Progenitor cell of endocrine pancreas (in vitro differentiated cells): Measurements from ENCODE around the gene CFAP74. TPM values are rescaled to one million over a fixed set of nuclear protein-coding genes. Genes with fewer than 3 reads are reported as not detected.

Source experiments
- DNase-seq: peaks from one replicate; pipeline ENCODE4 v3.0.0; 2021; ENCODE audit warnings: low spot score; ENCODE audit not compliant: unreplicated experiment
- H3K27ac Mint-ChIP-seq: 2 replicates; pipeline ENCODE4 v1.8.0; 2021; ENCODE audit warnings: mild to moderate bottlenecking, moderate library complexity, mixed read lengths
- H3K27me3 Mint-ChIP-seq: 2 replicates; pipeline ENCODE4 v1.8.0; 2021; ENCODE audit warnings: mixed read lengths
- H3K36me3 Mint-ChIP-seq: 2 replicates; pipeline ENCODE4 v1.8.0; 2022; ENCODE audit warnings: mixed read lengths; ENCODE audit not compliant: insufficient read depth
- H3K4me1 Mint-ChIP-seq: 2 replicates; pipeline ENCODE4 v1.8.0; 2021; ENCODE audit warnings: low read depth, mixed read lengths
- H3K4me3 Mint-ChIP-seq: 2 replicates; pipeline ENCODE4 v1.8.0; 2021; ENCODE audit warnings: low read depth, mild to moderate bottlenecking, moderate library complexity, mixed read lengths
- H3K9me3 Mint-ChIP-seq: 2 replicates; pipeline ENCODE4 v1.8.0; 2021; ENCODE audit warnings: low read depth, mixed read lengths
- total RNA-seq: library from RNA; stranded (reverse); gene quantifications from 2 replicates; pipeline ENCODE4 v1.2.1, GENCODE V29; 2021
- TF ChIP-seq, protein P1 (sequence below): fragments of 200-600 bp; sonication (generic); IDR thresholded peaks from one replicate; pipeline ENCODE4 v1.5.0; 2021; ENCODE audit warnings: antibody characterized with exemption, mild to moderate bottlenecking; ENCODE audit not compliant: unreplicated experiment

The CFAP74 gene
- total RNA-seq, 1 donor from 2014 or later, result 0.93 TPM

DNA sequence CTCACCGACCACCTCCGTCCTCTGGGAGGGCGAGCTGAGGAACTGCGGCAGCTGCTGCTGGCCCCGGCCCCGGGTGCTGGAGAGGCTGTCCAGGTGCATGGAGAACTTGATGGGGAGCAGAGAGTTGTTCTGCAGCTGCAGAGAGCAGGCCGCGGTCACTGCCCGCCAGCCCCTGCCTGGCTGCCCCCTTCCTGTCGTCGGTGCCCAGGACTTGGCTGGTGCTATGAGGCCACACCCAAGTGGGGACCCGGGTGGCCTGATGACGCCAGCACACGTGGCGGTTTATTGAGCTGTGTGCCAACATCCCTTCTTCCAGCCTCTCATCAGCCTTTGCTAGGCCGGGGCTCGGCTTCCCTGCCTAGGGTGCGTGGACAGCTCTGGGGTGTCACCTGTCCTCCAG lies 79.2 kb downstream of the CFAP74 start:
- Mint-ChIP-seq H3K27me3 (no peaks in the 10 kb centered on the region), H3K36me3 (no peaks in the 10 kb centered on the region), H3K4me1 (no peaks in the 10 kb centered on the region), H3K4me3 (no peak overlapping the region), H3K27ac (no peak overlapping the region), H3K9me3 (no peaks in the 10 kb centered on the region)
- DNase-seq, result no peak
- TF ChIP-seq, protein P1, sequence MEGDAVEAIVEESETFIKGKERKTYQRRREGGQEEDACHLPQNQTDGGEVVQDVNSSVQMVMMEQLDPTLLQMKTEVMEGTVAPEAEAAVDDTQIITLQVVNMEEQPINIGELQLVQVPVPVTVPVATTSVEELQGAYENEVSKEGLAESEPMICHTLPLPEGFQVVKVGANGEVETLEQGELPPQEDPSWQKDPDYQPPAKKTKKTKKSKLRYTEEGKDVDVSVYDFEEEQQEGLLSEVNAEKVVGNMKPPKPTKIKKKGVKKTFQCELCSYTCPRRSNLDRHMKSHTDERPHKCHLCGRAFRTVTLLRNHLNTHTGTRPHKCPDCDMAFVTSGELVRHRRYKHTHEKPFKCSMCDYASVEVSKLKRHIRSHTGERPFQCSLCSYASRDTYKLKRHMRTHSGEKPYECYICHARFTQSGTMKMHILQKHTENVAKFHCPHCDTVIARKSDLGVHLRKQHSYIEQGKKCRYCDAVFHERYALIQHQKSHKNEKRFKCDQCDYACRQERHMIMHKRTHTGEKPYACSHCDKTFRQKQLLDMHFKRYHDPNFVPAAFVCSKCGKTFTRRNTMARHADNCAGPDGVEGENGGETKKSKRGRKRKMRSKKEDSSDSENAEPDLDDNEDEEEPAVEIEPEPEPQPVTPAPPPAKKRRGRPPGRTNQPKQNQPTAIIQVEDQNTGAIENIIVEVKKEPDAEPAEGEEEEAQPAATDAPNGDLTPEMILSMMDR, result no peak

DNA sequence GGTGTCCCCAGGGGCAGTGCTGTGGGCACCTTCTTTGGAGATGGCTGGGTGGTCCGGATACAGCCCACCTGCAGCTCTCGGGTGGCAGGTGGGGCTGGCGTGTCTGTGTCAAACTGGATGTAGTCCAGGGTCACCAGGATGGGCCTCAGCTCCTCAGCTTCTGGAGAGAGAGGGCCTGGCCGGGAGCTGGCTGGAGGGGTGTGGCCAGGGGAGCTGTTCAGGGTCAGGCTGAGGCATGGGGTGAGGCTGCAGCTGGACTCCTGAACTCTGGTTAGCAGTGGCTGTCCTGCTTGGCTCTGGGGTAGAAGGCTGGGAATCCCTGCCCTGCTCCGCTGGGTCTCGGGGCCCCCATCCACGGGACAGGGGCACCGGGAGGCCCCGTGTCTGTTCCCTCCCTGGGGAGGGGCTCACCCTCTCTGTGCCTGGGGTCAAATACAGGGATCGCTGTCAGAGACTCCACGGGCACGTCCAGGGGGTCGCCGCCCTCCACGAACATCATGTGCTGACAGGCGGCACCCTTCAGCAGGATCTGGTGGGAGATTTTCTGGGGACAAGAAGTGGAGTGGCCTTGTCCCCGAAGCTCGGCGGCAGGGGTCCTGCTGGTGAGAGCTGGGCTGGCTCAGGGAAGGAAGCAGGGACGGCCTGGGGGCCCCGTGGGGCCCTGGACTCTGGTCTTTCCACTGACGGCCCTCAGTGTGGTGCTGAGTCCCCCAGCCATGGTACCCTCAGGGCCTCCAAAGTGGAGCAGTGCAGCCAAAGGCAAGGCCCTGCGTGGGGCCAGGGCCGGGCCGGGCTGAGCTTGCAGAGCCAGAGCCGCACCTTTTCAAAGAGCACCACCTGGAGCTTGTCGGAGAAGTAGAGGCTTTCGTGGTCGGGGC lies 80.4 kb downstream of the CFAP74 start:
- peaks cover 1% of the 10 kb centered on the region for H3K27me3 Mint-ChIP-seq
- TF ChIP-seq, protein P1, result no peak
- DNase-seq, result no peak
- no peak overlapping the region for H3K27ac Mint-ChIP-seq
- H3K4me1 Mint-ChIP-seq, result no peaks in the 10 kb centered on the region
- no peaks in the 10 kb centered on the region for H3K36me3 Mint-ChIP-seq
- no peaks in the 10 kb centered on the region for H3K9me3 Mint-ChIP-seq
- no peak overlapping the region for H3K4me3 Mint-ChIP-seq

DNA sequence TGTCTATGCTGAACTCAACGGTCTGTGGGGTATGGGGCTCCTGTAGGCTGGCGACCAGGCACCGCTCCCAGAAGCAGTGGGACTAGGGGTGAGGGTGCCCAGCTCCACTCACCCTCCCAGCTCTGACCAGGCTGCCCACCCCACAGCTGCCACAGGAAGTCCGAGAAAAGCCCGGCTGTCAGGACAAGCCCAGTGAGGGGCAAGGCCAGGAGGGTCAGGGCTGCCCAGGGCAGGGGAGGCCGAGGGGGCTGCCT lies 81.0 kb downstream of the CFAP74 start:
- no peaks in the 10 kb centered on the region for H3K36me3 Mint-ChIP-seq

DNA sequence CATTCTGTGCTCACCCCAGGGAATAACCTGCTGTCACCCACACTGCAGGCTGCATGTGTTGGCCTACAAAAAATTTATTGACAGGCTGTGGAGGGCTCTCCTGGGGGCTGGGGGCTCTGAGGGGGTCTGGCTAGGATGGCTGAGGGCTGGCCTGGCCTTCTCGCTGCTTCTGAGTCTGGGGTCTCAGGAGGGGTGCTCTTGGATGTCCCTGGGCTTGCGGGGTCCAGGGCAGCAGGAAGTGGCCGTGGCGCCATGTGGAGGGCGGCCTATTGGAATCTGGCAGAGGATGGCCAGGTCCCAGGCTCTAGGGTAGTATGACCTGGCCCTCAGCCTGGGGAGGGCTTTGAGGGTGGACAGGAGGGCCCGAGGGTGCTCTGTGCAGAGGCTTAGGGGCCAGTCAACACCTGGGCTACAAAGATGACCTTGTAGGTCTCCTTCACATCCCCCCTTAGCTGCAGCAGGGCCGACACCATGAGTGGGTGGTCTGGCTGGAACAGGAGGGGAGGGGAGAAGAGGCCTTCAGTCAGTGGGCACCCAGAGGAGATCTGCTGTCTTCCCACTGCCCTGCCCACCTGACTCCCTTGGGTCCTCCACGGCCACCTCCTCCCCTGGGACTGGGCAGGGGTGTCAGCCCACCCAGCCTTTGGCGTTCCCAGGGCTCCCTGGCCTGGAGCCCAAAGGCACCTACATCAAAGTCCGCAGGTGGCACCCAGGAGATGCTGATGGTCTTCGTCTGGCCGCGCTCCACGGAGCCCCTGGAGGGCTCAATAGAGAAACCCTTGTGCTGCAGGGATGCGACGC lies 81.5 kb downstream of the CFAP74 start:
- H3K4me3 Mint-ChIP-seq, result no peak overlapping the region
- no peaks in the 10 kb centered on the region for H3K9me3 Mint-ChIP-seq
- H3K27ac Mint-ChIP-seq, result no peak overlapping the region
- no peaks in the 10 kb centered on the region for H3K4me1 Mint-ChIP-seq
- TF ChIP-seq, protein P1, result no peak
- no peaks in the 10 kb centered on the region for H3K36me3 Mint-ChIP-seq
- no peak for DNase-seq
- peaks cover 11% of the 10 kb centered on the region for H3K27me3 Mint-ChIP-seq

More for the DNA sequence above, 81.0 kb downstream of the CFAP74 start:
- no peak overlapping the region for H3K4me3 Mint-ChIP-seq
- TF ChIP-seq, protein P1, result no peak
- H3K4me1 Mint-ChIP-seq, result no peaks in the 10 kb centered on the region
- DNase-seq, result no peak
- H3K9me3 Mint-ChIP-seq, result no peaks in the 10 kb centered on the region
- H3K27ac Mint-ChIP-seq, result no peak overlapping the region
- H3K27me3 Mint-ChIP-seq, result peaks cover 7% of the 10 kb centered on the region

DNA sequence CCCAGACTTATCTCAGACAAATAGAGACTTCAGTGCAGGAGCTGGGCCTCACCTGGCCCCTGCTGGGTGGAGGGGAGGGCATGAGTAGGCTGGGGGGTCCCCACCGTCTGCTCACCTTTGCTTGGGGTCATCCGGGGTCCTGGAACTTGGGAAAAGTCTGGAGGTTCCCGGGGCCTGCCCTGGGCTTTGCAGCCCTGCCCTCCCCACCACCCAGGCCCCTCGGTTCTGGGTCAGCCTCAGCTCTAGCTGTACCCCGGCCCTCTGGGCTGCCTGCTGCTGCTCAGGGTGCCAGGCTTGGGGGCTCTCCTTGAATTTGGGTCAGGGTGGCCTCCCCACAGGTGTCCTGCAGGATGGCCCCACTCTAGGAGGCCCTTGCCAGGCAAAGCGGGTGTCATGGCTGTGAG lies 82.1 kb downstream of the CFAP74 start:
- Mint-ChIP-seq H3K9me3 (no peaks in the 10 kb centered on the region), H3K4me1 (no peaks in the 10 kb centered on the region), H3K36me3 (no peaks in the 10 kb centered on the region), H3K27ac (no peak overlapping the region), H3K27me3 (peaks cover 11% of the 10 kb centered on the region), H3K4me3 (no peak overlapping the region)
- no peak for DNase-seq
- TF ChIP-seq, protein P1, result no peak
